Measurements from ENCODE around the gene MTARC1. TPM values are rescaled to one million over a fixed set of nuclear protein-coding genes. Genes with fewer than 3 reads are reported as not detected.

MTARC1 gene
- total RNA-seq, 1 experiment from 2014 or later = 72.5 TPM

GRCh38 chr1:220815409-220815808, 28.7 kb downstream of the MTARC1 start:
- POLR2A ChIA-PET (ENCODE audit: unreplicated experiment) = no interaction called here
- intact Hi-C loops (cut with micrococcal nuclease; ENCODE audit: unreplicated experiment) = no loop called here
- Histone ChIP-seq H3K4me1 (replicated peaks; ENCODE audit: insufficient read depth) (no peaks in the 10 kb centered on the region), H2AFZ (no peak overlapping the region), H3K9me3 (ENCODE audit: insufficient read depth, low read depth) (no peaks in the 10 kb centered on the region), H3F3A (ENCODE audit: insufficient read depth, low read depth) (no peaks in the 10 kb centered on the region), H3K4me2 (no peak overlapping the region), H3K27me3 (ENCODE audit: insufficient read depth, low read depth) (no peaks in the 10 kb centered on the region), H3K27ac (no peak overlapping the region), H3K4me3 (no peak overlapping the region), H3K36me3 (ENCODE audit: low read depth) (no peaks in the 10 kb centered on the region), H4K20me1 (ENCODE audit: insufficient read depth) (no peaks in the 10 kb centered on the region), H3K9me2 (ENCODE audit: insufficient read depth) (no peaks in the 10 kb centered on the region), H3K79me2 (ENCODE audit: low read depth) (no peaks in the 10 kb centered on the region)
- TF ChIP-seq, protein P1, sequence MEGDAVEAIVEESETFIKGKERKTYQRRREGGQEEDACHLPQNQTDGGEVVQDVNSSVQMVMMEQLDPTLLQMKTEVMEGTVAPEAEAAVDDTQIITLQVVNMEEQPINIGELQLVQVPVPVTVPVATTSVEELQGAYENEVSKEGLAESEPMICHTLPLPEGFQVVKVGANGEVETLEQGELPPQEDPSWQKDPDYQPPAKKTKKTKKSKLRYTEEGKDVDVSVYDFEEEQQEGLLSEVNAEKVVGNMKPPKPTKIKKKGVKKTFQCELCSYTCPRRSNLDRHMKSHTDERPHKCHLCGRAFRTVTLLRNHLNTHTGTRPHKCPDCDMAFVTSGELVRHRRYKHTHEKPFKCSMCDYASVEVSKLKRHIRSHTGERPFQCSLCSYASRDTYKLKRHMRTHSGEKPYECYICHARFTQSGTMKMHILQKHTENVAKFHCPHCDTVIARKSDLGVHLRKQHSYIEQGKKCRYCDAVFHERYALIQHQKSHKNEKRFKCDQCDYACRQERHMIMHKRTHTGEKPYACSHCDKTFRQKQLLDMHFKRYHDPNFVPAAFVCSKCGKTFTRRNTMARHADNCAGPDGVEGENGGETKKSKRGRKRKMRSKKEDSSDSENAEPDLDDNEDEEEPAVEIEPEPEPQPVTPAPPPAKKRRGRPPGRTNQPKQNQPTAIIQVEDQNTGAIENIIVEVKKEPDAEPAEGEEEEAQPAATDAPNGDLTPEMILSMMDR (conservative IDR thresholded peaks at IDR 0.05) = no peak
- TF ChIP-seq EZH2 (IDR thresholded peaks at IDR 0.05; ENCODE audit: low read depth) = no peak
- no peak for DNase-seq
- CTCF ChIA-PET = no interaction called here
- BruUV-seq (replicated peaks) = no TSS peak

GRCh38 chr1:220817907-220818306, 31.2 kb downstream of the MTARC1 start:
- BruUV-seq (replicated peaks) = no TSS peak
- no peaks in the 10 kb centered on the region for H3K4me1 ChIP-seq (replicated peaks; ENCODE audit: insufficient read depth)
- TF ChIP-seq, protein P1 (conservative IDR thresholded peaks at IDR 0.05) = no peak
- TF ChIP-seq EZH2 (IDR thresholded peaks at IDR 0.05; ENCODE audit: low read depth) = no peak
- CTCF ChIA-PET = no interaction called here
- no peaks in the 10 kb centered on the region for H3K79me2 ChIP-seq (ENCODE audit: low read depth)
- no peaks in the 10 kb centered on the region for H3K9me3 ChIP-seq (ENCODE audit: insufficient read depth, low read depth)
- no peaks in the 10 kb centered on the region for H3K9me2 ChIP-seq (ENCODE audit: insufficient read depth)
- no peaks in the 10 kb centered on the region for H3K27me3 ChIP-seq (ENCODE audit: insufficient read depth, low read depth)
- no peak overlapping the region for H2AFZ ChIP-seq
- POLR2A ChIA-PET (ENCODE audit: unreplicated experiment) = no interaction called here
- H3K27ac ChIP-seq = no peak overlapping the region
- H3F3A ChIP-seq (ENCODE audit: insufficient read depth, low read depth) = no peaks in the 10 kb centered on the region
- no peak overlapping the region for H3K4me2 ChIP-seq
- DNase-seq = no peak
- H4K20me1 ChIP-seq (ENCODE audit: insufficient read depth) = no peaks in the 10 kb centered on the region
- intact Hi-C loops (cut with micrococcal nuclease; ENCODE audit: unreplicated experiment) = no loop called here
- no peak overlapping the region for H3K4me3 ChIP-seq
- H3K36me3 ChIP-seq (ENCODE audit: low read depth) = no peaks in the 10 kb centered on the region

DNA sequence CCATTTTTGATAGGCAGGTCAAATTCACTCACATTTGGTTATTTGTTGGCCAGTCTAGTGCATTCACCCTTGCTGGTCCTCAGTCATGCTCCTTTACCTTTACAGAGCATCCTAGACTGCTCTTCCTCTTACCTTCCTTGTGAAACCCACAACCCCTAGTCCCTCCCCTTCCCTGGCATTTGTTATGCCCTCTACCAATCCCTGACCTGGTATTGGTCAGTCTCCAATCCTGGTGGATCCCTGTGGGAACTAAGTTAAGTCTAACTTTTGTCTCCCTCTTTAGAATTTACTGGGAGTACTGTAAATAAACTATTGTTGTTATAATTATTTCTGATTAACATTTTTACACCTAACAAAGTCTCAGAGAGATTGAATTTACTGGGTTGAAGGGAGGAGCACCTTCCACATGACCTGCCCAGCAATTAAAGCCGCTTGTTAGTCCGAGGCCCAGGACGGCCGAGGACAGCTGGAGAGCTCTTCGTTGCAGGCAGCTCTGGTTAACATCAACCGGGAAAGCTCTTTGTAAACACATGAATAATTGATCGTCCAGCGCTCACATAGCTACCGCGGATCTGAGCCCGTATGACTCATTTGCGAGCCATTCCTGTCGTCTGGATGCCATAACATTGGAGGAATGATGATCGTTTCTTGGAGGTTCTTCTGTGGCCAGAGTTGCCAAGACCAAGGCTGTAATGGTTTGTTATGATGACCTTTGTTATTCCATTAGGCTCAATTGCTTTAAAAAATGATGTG, 31.9 kb downstream of the MTARC1 start:
- Histone ChIP-seq H2AFZ (no peak overlapping the region), H3K27ac (no peak overlapping the region), H3K9me3 (ENCODE audit: insufficient read depth, low read depth) (no peaks in the 10 kb centered on the region), H3F3A (ENCODE audit: insufficient read depth, low read depth) (no peaks in the 10 kb centered on the region), H3K4me2 (no peak overlapping the region), H3K4me1 (replicated peaks; ENCODE audit: insufficient read depth) (no peaks in the 10 kb centered on the region), H3K27me3 (ENCODE audit: insufficient read depth, low read depth) (no peaks in the 10 kb centered on the region), H4K20me1 (ENCODE audit: insufficient read depth) (no peaks in the 10 kb centered on the region), H3K79me2 (ENCODE audit: low read depth) (no peaks in the 10 kb centered on the region), H3K9me2 (ENCODE audit: insufficient read depth) (no peaks in the 10 kb centered on the region), H3K36me3 (ENCODE audit: low read depth) (no peaks in the 10 kb centered on the region), H3K4me3 (no peak overlapping the region)
- POLR2A ChIA-PET (ENCODE audit: unreplicated experiment) = no interaction called here
- intact Hi-C loops (cut with micrococcal nuclease; ENCODE audit: unreplicated experiment) = no loop called here
- CTCF ChIA-PET = no interaction called here
- BruUV-seq (replicated peaks) = no TSS peak
- no peak for DNase-seq
- no peak for TF ChIP-seq EZH2 (IDR thresholded peaks at IDR 0.05; ENCODE audit: low read depth)
- TF ChIP-seq, protein P1 (conservative IDR thresholded peaks at IDR 0.05) = no peak
